GM18520 (cell line): ENCODE results near the gene ITPR3.

ENCODE experiments used
- ATAC-seq: cut with Tn5 transposase; IDR thresholded peaks from one replicate; pipeline ENCODE4 v1.9.1; 2021; ENCODE audit not compliant: unreplicated experiment

ITPR3 gene

GRCh38 chr6:33620856-33621710, at the start of gene ITPR3:
ITPR3 (plus strand) TSS chr6:33621322; CDS start chr6:33621603, 281 bp downstream.
- ATAC-seq: peak; percentile 59

GRCh38 chr6:33571637-33572316, 49.3 kb upstream of the ITPR3 start:
- ATAC-seq: no peak

GRCh38 chr6:33575211-33575610, 45.9 kb upstream of the ITPR3 start:
- ATAC-seq: no peak

GRCh38 chr6:33576668-33577067, 44.5 kb upstream of the ITPR3 start:
- no peak for ATAC-seq

- no peak for ATAC-seq
Measured at GRCh38 chr6:33577106-33577535, 44.0 kb upstream of the ITPR3 start.

- no peak for ATAC-seq
Measured at GRCh38 chr6:33577718-33578117, 43.4 kb upstream of the ITPR3 start.

GRCh38 chr6:33578164-33578563, 43.0 kb upstream of the ITPR3 start:
- no peak for ATAC-seq

- ATAC-seq: no peak
Measured at GRCh38 chr6:33578588-33579011, 42.5 kb upstream of the ITPR3 start.

- ATAC-seq: peak; percentile 91
Measured at GRCh38 chr6:33579828-33580714, 41.1 kb upstream of the ITPR3 start, which contains the start of gene BAK1. BAK1 (minus strand) TSS chr6:33580276; CDS start chr6:33577604, 2,672 bp downstream.

- no peak for ATAC-seq
Measured at GRCh38 chr6:33581186-33581585, 39.9 kb upstream of the ITPR3 start.

- ATAC-seq: no peak
Measured at GRCh38 chr6:33583591-33584155, 37.4 kb upstream of the ITPR3 start.

GRCh38 chr6:33584700-33585402, 36.3 kb upstream of the ITPR3 start:
- no peak for ATAC-seq

GRCh38 chr6:33585403-33586107, 35.6 kb upstream of the ITPR3 start:
- peak; percentile 37 for ATAC-seq

GRCh38 chr6:33586108-33586640, 34.9 kb upstream of the ITPR3 start:
- ATAC-seq: no peak

GRCh38 chr6:33587529-33587928, 33.6 kb upstream of the ITPR3 start:
- ATAC-seq: no peak

- no peak for ATAC-seq
Measured at GRCh38 chr6:33588894-33589293, 32.2 kb upstream of the ITPR3 start.

GRCh38 chr6:33589392-33589730, 31.8 kb upstream of the ITPR3 start:
- no peak for ATAC-seq

GRCh38 chr6:33589731-33590530, 31.2 kb upstream of the ITPR3 start:
- ATAC-seq: no peak
